AG09319 (cell line): Measurements from ENCODE around the gene WDR70.

Experiments
- DNase-seq: peaks from one replicate; pipeline ENCODE4 v3.0.0-alpha.2; 2010; ENCODE audit warnings: low read depth; ENCODE audit errors: extremely low read depth
- TF ChIP-seq, protein P1 (sequence below): IDR thresholded peaks from 2 replicates; pipeline ENCODE4 v1.5.1; 2011; ENCODE audit warnings: low read depth, mild to moderate bottlenecking, inconsistent platforms, low read length, moderate library complexity

Gene WDR70

GRCh38 chr5:37724395-37725125 is 345.4 kb downstream of the WDR70 start:
- TF ChIP-seq, protein P1, sequence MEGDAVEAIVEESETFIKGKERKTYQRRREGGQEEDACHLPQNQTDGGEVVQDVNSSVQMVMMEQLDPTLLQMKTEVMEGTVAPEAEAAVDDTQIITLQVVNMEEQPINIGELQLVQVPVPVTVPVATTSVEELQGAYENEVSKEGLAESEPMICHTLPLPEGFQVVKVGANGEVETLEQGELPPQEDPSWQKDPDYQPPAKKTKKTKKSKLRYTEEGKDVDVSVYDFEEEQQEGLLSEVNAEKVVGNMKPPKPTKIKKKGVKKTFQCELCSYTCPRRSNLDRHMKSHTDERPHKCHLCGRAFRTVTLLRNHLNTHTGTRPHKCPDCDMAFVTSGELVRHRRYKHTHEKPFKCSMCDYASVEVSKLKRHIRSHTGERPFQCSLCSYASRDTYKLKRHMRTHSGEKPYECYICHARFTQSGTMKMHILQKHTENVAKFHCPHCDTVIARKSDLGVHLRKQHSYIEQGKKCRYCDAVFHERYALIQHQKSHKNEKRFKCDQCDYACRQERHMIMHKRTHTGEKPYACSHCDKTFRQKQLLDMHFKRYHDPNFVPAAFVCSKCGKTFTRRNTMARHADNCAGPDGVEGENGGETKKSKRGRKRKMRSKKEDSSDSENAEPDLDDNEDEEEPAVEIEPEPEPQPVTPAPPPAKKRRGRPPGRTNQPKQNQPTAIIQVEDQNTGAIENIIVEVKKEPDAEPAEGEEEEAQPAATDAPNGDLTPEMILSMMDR, result no peak
- DNase-seq, result no peak

DNA sequence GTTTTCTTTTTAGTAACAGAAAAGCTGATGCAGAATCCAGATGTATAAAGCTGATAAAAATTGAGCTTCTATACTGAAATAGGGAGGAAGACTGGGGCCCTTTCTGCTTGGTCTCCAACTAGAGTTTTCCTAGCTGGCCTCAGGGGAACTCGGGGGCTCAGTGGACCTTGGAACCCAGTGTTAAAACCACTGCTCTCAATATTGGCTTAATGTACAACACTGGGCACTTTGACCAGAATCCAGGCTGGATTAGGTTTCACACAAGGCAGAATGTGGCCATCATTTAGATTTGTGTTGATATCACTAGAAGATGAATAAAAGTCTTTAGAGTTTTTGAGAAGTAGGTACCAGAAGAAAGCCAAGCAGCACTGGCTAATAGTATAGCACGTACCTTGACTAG is 346.1 kb downstream of the WDR70 start:
- no peak for DNase-seq
- TF ChIP-seq, protein P1, result no peak

- no peak for DNase-seq
- TF ChIP-seq, protein P1, result no peak
These were observed 348.1 kb downstream of the WDR70 start for GRCh38 chr5:37727238-37727637.

DNA sequence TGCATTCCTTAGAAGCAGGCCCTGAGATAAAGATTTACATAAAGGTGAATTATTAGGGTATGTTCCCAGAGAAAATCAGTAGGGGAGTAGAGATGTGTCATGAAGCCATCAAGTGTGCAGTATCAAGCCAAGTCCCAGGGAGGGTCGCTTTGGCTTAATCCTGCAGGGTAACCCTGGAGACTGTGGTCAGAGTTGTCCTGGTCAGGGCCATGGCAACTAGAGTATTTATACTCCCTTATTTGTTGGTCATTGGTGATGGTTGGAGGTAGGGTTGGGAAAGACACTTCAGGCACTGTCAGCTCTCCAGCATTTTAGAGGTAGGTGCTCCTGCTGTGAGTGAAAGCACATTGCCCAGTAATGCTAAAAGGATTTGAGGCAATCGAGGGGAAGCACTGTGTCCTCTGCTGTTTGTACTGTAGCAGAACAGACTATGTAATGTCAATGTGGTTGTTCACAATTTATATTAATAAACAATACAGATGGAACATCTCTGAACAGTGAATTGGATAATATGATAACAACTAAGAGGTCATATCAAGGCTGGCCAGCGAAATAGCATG is 351.9 kb downstream of the WDR70 start:
- TF ChIP-seq, protein P1, result no peak
- DNase-seq, result no peak

GRCh38 chr5:37734114-37734513 is 355.0 kb downstream of the WDR70 start:
- no peak for DNase-seq
- TF ChIP-seq, protein P1, result no peak

DNA sequence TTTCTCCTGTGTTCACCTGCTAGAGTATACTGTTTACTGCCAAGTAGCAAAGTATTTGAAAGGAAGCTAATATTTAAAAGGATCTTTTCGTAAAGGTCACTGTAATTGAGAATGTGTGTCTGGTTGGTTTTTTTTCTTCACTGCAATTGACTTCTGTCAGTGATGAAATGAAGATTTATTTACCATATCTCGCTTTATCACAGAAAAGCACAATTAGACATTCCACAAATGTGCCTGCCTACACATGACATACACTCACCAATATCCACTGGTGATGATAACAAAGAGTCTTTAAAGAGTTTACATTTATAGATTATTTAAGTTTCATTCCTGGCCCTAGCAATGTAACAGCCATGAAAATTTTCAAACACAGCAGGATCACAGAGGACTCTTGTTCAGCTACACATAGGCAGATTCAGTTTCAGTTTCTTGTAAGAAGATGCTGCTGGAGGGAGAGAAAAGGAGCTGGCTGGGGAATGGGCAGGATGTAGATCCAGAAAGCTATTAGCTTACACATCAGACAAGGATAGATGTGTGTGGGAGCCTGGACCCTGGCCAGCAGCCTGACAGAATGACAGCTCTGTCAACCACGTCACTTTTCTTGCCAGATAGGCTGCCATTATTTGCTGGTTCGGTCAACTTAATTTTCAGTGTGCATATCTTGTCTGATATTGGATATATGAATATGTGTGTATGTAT is 356.7 kb downstream of the WDR70 start:
- no peak for DNase-seq
- TF ChIP-seq, protein P1, result no peak

DNA sequence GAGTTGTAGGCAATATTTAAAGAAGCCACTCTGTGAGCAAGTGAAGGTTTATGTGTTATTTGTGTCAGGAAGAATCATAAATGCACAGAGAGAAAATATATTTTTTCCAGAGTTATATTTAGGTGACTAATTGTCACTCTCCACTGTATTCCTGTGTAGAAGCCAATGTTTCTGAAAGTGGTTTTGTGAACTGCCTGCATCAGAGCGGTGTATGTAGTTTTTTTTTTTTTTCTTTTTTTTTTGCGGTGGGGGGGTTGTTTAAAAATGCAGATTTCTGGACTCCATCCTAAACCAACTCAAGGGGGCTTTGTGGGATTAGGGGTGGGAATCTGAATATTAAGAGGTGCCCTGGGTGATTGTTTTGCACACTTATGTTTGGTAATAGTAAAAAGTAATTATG is 357.3 kb downstream of the WDR70 start:
- TF ChIP-seq, protein P1, result no peak
- DNase-seq, result no peak
